HG02970 (cell line): Measurements from ENCODE around the gene MCCC2.
"Not testable (repeated sequence)": the region's sequence is repeated elsewhere in the genome, so short reads cannot be mapped to it uniquely, and the experiment has no call there.

Experiments used
- ATAC-seq: cut with Tn5 transposase; IDR thresholded peaks from one replicate; pipeline ENCODE4 v1.9.1; 2021; ENCODE audit warnings: mild to moderate bottlenecking, moderate library complexity, moderate number of reproducible peaks; ENCODE audit not compliant: unreplicated experiment, low FRiP score

The MCCC2 gene

GRCh38 chr5:71586941-71587765, at the start of gene MCCC2:
MCCC2 (plus strand) TSS chr5:71587340; CDS start chr5:71587426, 86 bp downstream.
- ATAC-seq: peak; percentile 94

DNA sequence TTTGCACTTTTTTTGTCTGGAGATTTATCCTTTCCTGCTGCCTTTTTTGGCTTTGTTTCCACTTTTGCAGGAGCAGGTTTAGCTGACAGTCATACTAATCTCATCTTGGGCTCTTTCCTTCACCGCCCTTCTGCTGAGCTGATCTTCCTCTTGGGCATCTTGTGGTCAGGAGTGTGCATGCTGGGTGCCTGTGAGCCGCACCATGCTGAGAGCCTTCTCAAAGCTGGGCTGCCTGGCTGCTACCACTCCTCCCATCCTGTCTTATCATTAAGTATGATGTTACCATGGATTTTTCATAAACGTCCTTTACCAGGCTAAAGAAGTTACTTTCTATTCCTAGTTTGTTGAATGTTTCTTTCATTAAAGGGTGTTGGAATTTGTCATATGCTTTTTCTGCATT, 49.5 kb upstream of the MCCC2 start:
- no peak for ATAC-seq

GRCh38 chr5:71550885-71551284, 36.3 kb upstream of the MCCC2 start:
- not testable (repeated sequence) for ATAC-seq

DNA sequence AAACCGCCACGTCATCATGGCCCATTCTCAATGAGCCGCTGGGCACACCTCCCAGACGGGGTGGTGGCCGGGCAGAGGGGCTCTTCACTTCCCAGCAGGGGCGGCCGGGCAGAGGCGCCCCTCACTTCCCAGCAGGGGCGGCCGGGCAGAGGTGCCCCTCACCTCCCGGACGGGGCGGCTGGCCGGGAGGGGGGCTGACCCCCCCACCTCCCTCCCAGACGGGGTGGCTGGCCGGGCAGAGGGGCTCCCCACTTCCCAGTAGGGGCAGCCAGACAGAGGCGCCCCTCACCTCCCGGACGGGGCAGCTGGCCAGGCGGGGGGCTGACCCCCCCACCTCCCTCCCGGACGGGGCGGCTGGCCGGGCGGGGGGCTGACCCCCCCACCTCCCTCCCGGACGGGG, 35.6 kb upstream of the MCCC2 start:
- not testable (repeated sequence) for ATAC-seq

DNA sequence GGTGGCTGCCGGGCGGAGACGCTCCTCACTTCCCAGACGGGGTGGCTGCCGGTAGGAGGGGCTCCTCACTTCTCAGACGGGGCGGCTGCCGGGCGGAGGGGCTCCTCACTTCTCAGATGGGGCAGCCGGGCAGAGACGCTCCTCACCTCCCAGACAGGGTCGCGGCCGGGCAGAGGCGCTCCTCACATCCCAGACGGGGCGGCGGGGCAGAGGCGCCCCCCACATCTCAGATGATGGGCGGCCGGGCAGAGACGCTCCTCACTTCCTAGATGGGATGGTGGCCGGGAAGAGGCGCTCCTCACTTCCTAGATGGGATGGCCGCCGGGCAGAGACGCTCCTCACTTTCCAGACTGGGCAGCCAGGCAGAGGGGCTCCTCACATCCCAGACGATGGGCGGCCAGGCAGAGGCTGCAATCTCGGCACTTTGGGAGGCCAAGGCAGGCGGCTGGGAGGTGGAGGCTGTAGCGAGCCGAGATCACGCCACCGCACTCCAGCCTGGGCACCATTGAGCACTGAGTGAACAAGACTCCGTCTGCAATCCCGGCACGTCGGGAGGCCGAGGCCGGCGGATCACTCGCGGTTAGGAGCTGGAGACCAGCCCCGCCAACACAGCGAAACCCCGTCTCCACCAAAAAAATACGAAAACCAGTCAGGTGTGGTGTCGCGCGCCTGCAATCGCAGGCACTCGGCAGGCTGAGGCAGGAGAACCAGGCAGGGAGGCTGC, 35.0 kb upstream of the MCCC2 start:
- ATAC-seq: not testable (repeated sequence)

DNA sequence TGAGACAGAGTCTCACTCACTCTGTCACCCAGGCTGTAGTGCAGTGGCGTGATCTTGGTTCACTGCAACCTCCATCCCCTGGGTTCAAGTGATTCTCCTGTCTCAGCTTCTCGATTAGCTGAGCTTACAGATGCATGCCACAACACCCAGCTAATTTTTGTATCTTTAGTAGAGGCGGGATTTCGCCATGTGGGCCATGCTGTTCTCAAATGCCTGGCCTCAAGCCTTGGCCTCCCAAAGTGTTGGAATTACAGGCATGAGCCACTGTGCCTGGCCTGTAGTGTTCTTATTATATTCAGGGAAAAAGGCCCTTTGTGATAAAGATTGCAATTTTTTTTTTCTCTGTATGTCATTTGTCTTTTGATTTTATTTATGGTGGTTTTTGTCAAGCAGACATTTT, 24.0 kb upstream of the MCCC2 start:
- no peak for ATAC-seq

DNA sequence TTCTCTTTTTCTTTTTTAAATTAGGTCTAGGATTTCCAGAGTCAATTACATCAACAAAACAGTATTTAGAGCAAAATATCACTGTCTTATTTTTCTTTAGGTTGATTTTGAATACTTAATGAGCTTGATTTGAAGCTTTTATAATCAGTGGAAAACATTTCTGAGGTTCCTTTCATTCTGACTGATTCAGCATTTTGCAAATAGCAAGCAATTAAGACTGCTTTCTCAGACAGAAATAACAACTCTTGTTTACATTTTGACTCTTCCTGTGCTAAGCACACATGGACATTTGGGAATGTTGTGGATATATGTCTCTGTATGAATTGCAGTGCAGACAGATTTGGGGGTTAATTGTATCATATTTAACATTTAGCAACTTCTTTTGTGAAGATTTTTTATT, 22.2 kb upstream of the MCCC2 start:
- ATAC-seq: no peak

DNA sequence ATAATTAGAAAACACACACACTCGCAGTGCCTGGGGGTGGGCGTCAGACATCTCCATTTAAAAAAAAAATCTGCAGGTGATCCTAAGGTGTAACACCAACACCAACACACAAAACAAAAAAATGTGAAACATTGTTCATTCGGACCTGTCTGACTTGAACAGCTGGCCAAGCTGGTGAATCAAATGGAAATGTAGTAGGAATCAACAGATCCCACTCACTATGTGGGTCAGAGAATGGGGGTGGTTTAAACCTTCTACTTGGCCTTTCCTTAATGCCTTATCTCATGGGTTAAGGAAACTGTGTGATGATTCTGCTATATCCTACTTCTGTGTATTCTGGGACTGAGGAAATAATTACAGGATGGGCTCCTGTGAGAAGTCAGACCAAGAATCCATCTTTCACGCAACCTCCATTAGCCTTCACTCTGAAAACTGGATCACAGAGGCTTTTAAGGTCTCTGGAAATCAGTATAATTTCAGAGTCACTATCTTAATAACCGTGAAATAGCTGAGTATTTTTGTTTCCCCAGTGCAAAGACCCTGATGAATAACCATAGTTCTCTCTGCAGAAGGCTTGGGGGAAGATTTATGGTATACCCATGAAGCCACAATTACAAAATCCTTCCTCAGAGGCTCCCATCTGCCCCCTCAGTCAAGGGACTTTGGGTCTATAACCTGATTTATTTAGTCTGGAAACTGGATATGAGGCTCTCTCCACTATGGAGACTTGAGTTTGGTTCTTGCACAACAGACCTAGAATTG, 17.2 kb upstream of the MCCC2 start:
- no peak for ATAC-seq

DNA sequence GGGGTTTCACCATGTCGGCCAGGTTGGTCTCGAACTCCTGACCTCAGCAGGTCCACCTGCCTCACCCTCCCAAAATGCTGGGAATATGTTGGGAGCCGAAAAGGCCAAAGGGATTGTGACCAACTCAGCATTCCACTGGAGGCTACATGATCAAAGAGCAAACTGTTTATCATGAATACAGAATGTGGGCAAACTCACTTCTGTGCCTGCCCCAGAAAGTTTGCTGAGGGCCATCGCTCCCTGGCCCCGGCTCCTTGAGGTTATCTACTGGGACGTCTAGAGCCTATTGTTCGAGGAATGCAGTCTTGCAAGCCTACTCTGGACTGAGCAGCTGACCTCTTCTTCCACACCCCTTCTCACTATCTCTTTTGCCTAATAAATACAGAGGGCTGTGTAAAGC, 15.3 kb upstream of the MCCC2 start:
- not testable (repeated sequence) for ATAC-seq

DNA sequence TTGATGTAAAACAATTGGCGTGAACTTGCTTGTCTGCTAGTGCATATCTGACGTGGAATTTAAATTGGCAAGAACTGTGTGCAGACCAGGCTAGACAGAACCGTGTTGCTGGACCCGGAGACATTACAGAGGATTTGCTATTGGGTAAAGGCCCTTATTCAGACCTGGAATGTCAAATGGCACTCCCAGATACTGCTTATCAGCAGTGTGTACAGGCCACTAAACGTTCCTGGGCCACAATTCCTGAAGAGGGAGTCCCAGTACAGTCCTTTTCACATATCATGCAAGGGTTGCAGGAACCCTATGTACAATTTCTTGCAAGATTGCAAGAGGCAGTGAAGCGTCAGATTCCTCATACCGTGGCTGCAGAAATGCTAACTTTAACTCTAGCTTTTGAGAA, 13.5 kb upstream of the MCCC2 start:
- no peak for ATAC-seq

- ATAC-seq: not testable (repeated sequence)
Measured at GRCh38 chr5:71575588-71575987, 11.6 kb upstream of the MCCC2 start.

GRCh38 chr5:71576241-71576640, 10.9 kb upstream of the MCCC2 start:
- no peak for ATAC-seq

- ATAC-seq: not testable (repeated sequence)
Measured at GRCh38 chr5:71577839-71578238, 9.3 kb upstream of the MCCC2 start.

DNA sequence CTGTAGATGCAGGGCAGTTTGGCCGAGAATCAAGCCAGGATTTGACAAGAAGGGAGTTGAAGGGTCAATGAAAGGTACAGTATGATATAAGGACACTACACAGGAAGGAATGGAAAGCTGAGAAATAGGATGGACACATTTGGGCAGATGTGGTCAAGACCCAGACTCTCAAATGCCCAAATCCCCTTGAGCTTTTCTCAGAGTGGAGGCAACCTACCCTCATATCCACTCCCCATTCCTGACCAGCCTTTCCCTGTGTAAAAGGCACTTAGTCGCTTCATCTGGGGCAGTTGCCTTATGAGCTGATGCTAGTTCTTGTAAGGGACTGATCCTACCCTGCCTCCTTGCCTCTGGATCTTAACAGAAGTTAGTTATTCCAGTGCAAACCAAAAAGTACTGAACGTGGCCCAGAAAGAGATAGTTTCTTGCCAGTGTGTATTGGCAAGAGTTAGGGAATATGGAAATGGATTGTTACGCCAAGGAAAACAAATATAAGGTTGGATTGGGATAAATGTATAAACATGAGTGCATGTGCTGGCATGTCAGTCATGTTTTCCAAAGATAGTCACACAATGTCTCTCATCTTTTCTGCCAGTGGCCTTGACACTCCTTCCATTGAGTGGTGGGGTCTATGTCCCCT, 4.1 kb upstream of the MCCC2 start:
- ATAC-seq: no peak

- ATAC-seq: no peak
Measured at GRCh38 chr5:71586052-71586940, 844 bp upstream of the MCCC2 start.

GRCh38 chr5:71587766-71588532, 809 bp downstream of the MCCC2 start:
- no peak for ATAC-seq

GRCh38 chr5:71588533-71588885, 1.4 kb downstream of the MCCC2 start:
- no peak for ATAC-seq

DNA sequence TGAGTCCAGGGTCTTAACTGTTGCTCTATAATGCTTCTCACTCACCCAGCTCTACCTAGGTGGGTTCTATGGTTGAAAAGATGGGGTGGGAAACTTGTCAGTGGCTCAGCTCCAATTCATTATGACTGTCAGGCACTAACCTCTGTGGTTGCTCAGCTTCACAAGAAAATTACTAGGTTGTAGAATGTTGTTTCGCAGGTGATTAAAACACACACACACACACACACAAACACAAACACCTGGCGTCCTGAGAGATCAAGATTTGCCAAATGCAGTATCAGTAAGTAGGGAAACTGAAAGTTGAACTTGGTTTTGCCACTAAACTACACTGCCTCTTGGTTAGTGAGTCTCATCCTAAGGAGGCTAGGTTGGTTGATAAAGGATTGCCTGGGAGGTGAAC, 2.8 kb downstream of the MCCC2 start:
- ATAC-seq: no peak

DNA sequence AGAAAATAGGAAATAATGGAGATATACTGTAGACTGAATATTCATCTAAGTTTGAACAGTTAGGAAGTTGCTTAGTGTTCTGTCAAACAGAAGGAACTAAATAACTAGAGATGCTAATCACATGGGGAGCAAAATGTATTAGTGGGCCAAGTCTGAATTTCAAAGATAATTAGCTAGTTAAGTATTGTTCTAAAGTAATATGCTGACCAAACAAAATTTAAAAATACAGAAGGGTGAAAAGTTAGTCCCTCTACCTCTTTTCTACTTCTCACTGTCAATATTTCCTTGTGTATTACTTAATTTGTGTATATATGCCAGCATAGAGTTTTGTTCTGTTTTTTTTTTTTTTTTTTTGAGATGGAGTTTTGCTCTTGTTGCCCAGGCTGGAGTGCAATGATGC, 4.0 kb downstream of the MCCC2 start:
- no peak for ATAC-seq
